ENCODE data around the gene CLCNKA.

GRCh38 chr1:16066245-16066644, 44.4 kb downstream of the CLCNKA start:
- TF ChIP-seq, protein P1, sequence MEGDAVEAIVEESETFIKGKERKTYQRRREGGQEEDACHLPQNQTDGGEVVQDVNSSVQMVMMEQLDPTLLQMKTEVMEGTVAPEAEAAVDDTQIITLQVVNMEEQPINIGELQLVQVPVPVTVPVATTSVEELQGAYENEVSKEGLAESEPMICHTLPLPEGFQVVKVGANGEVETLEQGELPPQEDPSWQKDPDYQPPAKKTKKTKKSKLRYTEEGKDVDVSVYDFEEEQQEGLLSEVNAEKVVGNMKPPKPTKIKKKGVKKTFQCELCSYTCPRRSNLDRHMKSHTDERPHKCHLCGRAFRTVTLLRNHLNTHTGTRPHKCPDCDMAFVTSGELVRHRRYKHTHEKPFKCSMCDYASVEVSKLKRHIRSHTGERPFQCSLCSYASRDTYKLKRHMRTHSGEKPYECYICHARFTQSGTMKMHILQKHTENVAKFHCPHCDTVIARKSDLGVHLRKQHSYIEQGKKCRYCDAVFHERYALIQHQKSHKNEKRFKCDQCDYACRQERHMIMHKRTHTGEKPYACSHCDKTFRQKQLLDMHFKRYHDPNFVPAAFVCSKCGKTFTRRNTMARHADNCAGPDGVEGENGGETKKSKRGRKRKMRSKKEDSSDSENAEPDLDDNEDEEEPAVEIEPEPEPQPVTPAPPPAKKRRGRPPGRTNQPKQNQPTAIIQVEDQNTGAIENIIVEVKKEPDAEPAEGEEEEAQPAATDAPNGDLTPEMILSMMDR (conservative IDR thresholded peaks at IDR 0.05): no peak
- no peak for TF ChIP-seq EZH2 (IDR thresholded peaks at IDR 0.05; ENCODE audit: low read depth)
